ENCODE data around the gene PLXNB1.

Gene PLXNB1

GRCh38 chr3:48356419-48356818 lies 73.5 kb downstream of the PLXNB1 start:
- DNase-seq = no peak

- no peak for DNase-seq
These were observed 75.9 kb downstream of the PLXNB1 start for GRCh38 chr3:48353987-48354386.

All from AML-193 (cell line).